Right forelimb (tissue), 1 donor: ENCODE measurements around the gene CES3.
"Not testable (repeated sequence)": the region's sequence is repeated elsewhere in the genome, so short reads cannot be mapped to it uniquely, and the experiment has no call there.

Experiments
- DNase-seq: peaks from one replicate; pipeline ENCODE4 v3.0.0-alpha.2; 2018

The CES3 gene

DNA sequence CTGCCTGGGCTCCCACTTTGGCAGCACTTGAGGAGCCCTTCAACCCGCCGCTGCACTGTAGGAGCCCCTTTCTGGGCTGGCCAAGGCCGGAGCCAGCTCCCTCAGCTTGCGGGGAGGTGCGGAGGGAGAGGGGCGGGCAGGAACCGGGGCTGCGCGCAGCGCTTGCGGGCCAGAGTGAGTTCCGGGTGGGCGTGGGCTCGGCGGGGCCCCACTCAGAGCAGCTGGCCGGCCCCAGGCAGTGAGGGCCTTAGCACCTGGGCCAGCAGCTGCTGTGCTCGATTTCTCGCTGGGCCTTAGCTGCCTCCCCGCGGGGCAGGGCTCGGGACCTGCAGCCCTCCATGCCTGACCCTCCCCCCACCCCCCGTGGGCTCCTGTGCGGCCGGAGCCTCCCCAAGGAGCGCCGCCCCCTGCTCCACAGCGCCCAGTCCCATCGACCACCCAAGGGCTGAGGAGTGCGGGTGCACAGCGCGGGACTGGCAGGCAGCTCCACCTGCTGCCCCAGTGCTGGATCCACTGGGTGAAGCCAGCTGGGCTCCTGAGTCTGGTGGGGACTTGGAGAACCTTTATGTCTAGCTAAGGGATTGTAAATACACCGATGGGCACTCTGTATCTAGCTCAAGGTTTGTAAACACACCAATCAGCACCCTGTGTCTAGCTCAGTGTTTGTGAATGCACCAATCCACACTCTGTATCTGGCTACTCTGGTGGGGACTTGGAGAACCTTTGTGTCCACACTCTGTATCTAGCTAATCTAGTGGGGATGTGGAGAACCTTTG is 13.3 kb downstream of the CES3 start:
- not testable (repeated sequence) for DNase-seq

DNA sequence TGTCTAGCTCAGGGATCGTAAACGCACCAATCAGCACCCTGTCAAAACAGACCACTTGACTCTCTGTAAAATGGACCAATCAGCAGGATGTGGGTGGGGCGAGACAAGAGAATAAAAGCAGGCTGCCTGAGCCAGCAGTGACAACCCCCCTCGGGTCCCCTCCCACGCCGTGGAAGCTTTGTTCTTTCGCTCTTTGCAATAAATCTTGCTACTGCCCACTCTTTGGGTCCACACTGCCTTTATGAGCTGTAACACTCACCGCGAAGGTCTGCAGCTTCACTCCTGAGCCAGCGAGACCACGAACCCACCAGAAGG is 13.8 kb downstream of the CES3 start:
- not testable (repeated sequence) for DNase-seq

DNA sequence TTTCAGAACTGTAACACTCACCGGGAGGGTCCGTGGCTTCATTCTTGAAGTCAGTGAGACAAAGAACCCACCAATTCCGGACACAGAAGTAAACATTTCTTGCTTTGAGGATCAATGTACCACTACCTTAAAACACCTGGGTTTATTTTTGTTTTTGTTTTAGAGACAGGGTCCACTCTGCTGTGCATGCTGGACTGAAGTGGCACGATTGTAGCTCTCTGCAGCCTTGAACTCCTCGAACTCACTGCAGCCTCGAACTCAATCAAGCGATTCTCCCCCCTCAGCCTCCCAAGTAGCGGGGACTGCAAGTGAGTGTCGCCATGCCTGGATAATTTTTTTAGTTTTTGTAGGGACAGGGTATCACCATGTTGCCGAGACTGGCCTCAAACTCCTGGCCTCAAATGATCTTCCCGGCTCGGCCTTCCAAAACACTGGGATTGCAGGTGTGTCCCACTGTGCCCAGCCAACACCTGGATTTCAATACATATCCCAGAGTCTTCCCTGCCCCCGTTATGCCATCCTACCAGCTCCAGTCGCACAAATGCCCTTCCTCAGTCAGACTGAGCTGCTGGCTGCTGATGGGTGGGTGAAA is 14.3 kb downstream of the CES3 start:
- DNase-seq = no peak

DNA sequence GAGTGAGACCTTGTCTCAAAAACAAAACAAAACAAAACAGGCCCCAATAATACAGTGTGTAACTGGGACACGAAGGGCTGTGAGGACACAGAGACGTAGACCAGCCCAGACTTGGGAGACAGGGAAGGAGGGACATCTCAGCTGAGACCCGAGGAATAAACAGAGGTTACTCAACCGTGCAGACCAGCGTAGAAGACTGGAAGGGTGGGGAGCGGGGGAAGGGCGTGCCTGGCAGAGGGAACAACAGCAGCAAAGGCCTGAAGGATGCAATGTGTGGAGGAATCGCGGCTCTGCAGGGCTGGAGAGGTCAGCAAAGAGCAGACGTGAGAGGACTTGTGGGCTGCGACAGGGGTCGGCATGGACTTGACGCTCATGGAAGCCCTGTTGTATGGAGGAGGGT is 15.7 kb downstream of the CES3 start:
- DNase-seq = no peak

DNA sequence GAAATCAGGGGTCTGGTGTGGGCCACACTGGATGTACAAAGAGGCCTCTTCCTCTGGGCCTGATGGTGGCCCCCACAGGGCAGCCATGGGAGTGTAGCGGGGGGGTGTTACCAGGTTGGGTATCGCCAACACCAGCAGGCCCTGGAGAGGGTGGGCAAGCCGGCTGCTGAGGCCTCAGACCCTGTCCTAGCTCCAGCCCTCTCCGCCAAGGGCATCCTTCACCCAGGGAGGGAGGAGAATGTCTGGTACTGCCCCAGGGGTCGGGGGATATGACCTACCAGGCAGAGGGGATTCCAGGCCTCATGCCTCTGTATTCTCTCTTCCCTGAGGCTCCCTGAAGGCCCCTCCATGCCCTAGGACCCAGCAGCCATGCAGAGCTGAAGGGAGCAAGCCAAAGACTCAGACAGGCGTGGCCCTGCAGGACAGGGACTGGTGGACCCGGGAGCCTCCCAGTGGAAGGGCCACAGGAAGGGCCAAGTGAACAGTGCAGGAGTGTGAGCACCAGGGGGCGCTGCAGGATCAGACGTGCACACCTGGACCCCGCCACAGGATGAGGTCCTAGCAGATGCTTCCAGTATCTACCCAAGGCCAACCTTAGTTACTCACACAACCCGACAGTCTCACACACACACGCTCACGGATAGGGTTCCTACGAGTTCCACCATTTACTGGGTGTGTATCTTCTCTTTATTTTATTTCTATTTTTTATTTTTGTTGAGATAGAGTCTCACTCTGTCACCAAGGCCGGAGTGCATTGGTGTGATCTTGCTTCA is 16.5 kb downstream of the CES3 start:
- DNase-seq = peak; percentile 89

DNA sequence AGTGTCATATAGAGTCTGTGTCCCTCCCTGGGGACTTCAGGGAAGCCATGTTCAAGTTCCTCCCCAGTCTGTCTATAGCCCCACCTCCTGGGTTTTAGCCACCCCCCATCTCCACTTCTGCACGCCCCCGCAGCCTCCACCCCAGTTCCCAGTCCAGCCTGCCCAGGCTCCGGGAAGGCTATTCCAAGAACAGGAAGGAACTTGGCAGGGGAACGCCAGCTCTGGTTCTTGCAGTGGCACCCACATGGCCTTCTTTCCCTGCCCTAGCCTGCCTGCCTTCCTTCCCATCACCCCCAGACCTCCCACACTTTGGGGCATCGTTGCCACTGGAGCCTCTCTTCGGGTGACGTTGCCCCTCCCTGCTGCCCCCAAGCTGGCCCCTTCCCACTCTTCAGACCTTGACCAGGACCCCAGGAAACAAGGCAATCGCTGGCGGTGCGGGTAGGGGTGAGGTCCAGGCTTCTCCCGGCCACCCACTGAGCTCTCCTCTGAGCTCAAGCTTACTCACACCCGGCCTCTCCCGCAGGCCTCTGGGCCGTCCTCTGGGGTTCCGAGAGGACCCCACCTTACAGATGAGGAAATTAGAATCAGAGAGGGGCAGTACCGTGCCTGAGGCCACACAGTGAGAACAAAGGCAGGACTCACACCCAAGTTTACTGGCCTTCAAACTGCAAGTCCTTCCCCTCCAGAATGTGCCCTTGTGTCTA is 18.1 kb downstream of the CES3 start:
- no peak for DNase-seq

DNA sequence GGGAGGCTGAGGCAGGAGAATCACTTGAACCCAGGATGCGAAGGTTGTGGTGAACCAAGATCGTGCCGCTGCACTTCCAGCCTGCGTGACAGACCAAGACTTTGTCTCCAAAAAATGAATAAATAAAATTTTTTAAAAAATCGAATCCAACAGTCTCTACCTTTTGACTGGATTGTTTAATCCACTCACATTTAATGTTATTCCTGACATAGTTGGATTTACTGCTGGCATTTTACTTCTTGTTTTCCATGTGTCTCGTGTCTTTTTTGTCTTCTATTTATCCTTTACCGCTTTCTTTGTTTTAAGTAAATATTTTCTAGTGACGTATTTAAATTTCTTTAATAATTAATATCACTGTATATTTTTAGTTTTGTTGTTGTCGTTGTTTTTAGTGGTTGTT is 22.0 kb downstream of the CES3 start:
- DNase-seq = no peak

DNA sequence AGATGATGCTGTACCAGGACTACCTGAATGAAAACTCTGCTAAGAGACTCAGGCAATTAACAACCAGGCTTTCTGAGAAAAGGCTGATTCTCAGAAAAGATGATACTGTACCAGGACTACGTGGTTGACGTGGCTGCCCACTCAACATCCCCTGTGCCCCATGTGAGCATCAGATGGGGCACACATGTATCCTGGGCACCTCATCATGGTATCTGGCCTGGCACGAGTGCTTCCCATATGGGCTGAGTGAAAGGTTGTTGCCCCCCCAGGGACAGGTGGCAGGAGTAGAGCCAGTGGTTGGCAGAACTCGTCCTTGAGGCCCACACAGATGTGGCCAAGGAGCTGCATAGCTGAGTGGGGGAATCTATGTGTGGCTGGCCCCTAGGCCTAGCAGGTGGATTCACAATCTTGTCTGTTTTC is 23.8 kb downstream of the CES3 start:
- DNase-seq = no peak

DNA sequence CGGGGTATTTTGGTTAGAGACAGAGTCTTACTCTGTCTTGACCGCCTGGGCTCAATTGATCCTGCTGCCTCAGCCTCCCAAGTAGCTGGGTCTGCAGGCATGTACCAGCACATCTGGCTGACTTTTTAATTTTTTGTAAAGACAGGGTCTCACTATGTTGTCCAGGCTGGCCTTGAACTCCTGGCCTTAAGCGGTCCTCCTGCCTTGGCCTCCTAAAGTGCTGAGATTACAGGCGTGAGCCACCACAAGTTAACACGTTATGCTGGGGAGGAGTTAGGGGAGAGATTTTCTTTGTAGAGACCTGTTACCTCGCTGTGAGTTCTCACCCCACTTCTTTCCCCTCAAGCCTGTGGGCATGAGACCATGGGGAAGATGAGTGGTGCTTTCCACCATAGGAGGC is 25.5 kb downstream of the CES3 start:
- DNase-seq = no peak

DNA sequence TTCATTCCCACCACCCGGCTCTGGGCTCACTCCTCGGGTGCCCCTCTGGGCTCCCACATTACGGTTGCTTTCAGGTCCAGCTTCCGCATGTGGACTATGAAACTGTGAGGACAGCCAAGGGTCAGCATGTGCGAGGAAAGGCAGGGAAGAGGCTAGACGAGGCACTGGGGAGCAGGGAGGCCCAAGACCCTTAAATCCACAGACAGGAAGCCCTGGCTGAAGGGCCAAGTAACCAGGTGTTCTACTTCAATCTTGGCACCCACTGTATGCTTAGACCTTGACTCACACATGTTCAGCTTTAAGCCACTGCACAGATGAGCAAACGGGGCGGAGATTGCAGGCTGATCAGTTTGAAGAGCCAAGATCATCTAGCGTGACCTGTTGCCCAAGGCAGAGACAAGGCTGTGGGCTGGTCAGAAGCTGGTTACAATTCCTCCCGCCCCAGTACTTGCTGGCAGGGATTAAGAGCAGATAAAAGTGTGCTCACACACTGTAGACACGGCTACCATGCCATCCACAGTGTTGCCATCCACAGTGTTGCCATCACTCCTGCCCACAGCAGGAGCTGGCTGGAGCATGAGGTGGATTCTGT is 27.2 kb downstream of the CES3 start, which contains the start of gene CES4A:
CES4A (plus strand) TSS at position 393 of the 592 bp plus-strand sequence; CDS start at position 577, 184 bp downstream.
- no peak for DNase-seq

DNA sequence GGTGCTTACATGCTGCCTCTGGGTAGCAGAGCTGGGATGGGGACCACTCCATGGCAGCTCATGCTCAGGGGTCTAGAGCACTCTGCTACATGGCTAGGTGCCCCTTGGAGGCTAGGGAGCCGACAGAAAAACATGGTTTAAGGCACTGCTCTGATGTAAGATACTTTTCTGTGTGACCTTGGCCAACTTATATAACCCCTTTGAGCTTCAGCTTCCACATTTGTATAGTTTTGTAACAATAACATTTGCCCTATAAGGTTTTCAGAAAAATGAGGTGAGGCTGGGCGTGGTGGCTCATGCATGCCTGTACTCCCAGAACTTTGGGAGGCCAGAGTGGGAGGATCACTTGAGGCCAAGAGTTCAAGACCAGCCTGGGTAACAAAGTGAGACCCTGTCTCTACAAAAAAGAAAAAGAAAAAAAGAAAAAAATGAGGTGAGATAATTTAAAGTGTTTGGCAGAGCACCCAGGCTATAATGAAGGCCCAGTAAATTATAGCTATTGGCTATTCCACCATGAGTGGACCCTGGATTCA is 30.5 kb downstream of the CES3 start:
- no peak for DNase-seq

DNA sequence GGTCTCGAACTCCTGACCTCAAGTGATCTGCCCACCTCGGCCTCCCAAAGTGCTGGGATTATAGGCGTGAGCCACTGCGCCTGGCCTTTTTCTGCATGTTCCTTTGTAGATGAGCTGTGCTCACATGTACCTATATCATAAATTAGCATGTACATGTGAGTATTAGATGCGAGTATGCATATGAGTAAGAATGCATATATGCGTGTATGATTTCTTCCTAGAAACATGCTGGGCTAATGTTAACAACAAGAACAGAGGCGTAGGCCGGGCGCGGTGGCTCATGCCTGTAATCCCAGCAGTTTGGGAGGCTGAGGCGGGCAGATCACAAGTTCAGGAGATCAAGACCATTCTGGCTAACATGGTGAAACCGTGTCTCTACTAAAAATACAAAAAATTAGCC is 32.5 kb downstream of the CES3 start:
- DNase-seq = not testable (repeated sequence)

DNA sequence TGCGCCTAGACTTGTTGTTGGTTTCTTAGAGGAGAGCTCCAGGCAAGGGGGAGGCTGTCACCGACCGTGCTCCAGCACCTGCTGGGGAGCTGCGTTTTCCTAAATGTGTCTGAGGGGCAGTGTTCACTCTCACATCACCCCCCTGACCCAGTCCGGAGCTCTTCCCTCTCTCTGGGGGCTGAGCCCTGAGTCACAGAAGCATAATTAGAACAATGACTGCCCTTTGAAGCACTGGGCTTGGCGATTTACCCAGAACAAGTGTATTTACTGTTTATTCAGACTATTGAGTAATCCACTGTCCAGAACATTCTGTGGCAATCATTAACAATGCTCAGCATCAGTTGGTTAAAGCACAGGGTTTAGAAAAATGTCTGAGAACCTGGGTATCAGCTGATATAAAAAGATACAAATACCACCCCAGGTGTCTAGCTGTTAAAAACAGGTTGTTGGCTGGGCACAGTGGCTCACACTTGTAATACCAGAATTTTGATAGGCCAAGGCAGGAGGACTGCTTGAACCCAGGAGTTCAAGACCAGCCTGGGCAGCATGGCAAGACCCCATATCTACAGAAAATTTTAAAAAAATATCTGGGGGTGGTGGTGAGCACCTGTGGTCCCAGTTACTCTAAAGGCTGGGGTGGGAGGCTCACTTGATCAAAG is 35.4 kb downstream of the CES3 start:
- no peak for DNase-seq

DNA sequence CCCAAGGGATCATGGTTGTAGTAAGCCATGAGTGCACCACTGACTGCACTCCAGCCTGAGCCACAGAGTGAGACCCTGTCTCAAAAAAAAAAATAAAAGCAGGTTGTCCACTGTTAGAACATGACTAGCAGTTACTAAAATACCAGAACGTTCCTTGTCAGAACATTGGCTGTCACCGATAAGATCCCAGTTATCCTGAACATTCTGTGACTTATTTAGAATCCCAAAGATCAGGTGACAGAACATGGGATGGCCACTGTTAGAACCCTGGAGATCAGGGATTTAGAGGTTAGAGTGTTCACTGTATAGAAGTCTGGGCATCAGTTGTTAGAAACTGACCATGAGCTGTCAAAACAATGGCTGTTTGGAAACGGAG is 35.9 kb downstream of the CES3 start:
- no peak for DNase-seq

DNA sequence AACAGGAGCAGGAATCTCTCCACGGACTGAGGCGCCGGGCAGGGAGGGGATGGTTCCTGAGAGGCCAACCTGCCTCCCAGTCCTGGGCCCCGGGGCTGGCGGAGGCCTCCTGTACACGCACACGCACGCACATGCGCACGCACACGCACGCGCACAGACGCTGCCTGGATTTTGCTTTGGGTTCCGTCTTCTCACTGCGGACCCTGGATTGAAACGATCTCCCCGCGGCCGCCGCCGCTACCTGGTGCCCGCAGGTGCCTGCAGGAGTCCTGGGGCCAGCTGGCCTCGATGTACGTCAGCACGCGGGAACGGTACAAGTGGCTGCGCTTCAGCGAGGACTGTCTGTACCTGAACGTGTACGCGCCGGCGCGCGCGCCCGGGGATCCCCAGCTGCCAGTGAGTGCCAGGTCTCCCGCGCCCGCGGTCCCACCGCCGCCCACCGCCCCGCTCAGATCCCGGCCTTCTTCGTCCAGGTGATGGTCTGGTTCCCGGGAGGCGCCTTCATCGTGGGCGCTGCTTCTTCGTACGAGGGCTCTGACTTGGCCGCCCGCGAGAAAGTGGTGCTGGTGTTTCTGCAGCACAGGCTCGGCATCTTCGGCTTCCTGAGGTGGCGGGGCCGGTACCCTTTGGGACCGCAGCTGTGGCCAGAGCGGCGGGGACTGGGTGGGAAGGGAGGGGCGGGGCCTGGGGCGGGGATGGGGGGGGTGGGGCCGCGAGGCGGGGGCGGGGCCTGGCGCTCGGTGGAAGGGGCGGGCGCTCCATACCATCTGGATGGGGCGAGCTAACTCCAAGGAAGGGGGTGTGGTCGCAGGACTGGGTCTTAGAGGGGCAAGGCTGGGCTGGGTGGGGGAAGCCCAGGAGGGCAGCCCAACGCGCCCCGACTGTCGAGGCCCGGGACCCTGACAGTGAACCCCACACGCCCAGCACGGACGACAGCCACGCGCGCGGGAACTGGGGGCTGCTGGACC is 39.6 kb downstream of the CES3 start:
- peak; percentile 75 for DNase-seq

DNA sequence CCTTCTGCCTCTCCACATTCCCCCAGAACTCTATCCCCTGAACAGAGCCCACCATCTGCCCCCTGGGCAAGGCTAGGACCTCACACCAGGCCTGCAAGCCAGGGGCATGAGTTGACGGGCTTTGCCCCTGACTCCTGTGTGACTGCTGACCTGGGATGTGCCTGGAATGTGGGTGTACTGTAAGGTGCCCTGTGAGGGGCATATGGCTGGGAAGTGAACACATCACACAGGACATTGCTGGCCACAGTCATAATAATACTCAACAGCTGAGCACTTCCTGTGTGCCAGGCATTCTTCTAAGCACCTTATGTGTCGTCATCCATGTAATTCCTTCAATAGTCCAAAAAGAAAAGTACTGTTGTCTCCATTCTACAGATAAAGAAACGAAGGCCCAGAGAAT is 40.7 kb downstream of the CES3 start:
- no peak for DNase-seq

DNA sequence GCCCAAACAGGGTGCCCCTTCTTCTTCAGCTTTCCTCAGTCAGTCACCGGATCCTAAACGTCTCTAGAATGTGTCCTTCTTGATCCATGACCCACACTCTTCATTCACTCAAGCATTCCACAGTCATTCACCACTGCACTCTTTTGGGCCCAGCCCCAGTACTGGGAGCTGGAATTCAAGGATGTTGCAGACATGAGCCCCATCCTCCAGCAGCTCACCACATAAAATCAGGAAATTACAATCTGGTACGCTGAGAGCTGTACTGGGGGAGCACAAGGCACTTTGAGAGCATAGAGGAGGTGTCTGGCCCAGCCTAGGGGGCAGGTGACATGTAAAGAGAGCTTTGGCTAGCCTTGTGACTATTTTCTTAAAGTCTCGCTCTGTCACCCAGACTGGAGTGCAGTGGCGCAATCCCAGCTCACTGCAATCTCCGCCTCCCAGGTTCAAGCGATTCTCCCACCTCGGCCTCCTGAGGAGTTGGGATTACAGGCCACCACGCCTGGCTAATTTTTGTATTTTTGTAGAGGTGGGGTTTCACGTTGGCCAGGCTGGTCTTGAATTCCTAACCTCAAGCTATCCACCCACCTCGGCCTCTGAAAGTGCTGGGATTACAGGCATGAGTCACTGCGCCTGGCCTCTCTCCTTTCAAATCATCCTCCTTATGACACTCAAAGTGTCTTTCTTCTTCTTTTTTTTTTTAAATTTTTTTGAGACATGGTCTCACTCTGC is 46.0 kb downstream of the CES3 start:
- no peak for DNase-seq

DNA sequence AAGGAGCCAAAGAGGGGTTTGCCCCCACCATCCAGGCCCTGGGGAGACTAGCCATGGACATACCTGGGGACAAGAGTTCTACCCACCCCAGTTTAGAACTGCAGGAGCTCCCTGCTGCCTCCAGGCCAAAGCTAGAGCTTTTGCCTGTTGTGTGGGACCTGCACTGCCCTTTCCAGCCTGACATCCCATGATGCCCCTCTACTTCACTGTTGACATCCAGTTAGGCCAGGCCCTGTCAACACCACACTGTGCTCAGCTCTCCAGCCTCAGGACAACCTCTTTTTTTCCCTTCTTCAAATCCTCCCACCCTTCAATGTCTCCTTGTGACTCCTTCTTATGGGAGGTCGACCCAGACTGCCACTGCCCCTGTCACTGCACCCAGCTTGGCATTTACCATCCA is 48.1 kb downstream of the CES3 start:
- no peak for DNase-seq

DNA sequence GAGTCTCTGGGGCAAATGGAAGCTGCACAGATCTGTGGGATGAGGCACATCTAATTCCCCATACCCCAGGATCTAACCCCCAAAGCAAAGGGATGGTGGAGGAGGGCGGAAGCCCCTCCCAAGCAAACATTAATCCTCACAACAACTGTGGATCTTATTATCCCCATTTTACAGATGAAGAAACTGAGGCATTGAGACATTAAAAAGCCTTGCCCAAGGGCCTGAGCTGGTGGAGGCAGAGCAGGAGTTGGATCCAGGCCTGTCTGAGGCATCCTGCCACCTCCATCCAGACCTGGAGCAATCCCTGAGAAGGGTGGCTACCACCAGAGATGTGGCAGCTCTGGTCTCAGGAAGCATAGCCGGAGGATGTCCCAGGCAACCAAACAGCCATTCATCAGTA is 50.2 kb downstream of the CES3 start:
- DNase-seq = no peak

DNA sequence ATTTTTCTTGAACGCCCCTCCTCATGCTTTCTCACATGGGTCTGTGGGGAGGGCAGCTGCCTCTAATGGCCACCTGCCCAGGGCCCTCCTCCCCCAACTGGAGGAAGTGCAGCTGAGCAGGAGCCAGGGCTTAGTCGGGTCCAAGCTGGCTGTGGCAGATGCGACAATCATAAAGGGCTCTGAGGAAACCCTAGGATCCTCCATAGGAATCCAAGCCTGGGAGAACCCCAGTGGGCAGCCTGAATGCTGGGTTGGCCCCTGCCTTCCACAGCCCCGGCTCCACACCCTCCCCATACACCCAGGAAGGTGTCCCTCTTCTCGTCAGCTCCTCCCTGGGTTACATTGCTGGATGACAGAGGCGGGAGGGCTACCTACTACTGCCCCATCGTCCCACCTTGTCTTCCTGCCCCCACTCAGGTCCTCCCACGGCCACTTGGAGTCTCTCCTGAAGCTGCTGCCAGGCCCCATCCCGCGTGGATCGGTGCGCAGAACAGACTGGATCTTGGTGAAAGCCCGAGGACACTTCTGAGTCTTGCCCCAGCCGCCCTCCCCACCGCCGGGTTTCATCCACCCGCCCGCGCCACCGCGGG is 52.3 kb downstream of the CES3 start:
- peak; percentile 78 for DNase-seq
